NB4 (cell line): ENCODE results near the gene DERA.

Experiments used
- DNase-seq: peaks from one replicate; pipeline ENCODE4 v3.0.0; 2010; ENCODE audit warnings: low read depth
- H3K4me3 ChIP-seq: one replicate; pipeline ENCODE4 v1.5.1; 2011; ENCODE audit warnings: mild to moderate bottlenecking, low read depth, low read length, moderate library complexity
- MYC ChIP-seq: IDR thresholded peaks from 2 replicates; pipeline ENCODE4 v1.6.1; 2011; ENCODE audit warnings: low read depth, low read length
- POLR2A ChIP-seq: IDR thresholded peaks from 2 replicates; pipeline ENCODE4 v1.6.1; 2011; ENCODE audit warnings: mild to moderate bottlenecking; ENCODE audit not compliant: insufficient read length; ENCODE audit errors: extremely low read depth
- TF ChIP-seq, protein P1 (sequence below): IDR thresholded peaks from one replicate; pipeline ENCODE4 v1.5.1; 2012; ENCODE audit warnings: low read depth, low read length
- TF ChIP-seq, protein P2 (sequence below): IDR thresholded peaks from 2 replicates; pipeline ENCODE4 v1.6.1; 2011; ENCODE audit warnings: low read depth, low read length

Gene DERA

DNA sequence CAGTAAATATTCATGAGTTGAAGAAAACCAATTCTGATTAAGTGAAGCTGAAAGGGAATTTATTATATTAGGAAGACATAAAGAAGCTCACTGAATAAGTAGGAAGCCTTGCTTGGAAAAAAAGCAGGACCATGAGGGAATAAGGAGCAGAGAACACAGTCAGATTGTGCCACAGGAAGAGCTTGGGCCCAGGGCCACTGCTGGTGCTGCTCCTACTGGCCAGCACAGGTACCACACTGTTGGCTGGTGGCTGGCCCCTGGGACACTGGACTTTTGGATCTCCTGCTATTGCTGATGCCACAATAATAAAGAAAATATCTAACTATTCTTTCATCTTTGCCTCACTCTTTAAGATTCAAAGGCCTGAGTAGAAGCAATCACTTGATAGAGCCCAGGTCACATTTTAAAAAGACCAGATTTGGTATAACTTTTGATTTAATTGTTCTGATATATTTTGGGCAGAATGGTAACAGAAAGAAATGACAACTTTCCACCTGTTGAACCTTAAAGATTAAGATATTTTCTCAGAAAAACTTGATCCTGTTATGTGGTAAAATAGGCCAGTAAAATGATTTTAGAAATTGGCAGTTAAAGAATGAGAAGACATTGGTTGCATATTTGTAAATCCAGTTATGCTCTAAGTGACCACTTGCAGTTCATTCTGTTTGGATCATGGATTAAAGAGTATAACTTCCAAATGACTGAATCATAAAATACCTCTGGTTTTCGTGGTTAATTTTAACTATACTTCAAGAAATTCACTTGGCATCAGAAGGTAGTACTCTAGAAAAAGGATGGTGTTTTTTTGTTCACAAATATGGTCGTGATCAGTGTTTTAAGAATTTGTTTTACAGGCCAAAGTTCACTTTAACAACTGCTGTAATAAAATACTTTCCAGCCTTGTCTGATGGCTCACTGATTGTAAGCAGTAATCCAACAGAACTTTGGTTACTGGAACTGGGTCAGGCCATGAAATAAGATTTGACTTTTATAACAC, 68.3 kb downstream of the DERA start:
- TF ChIP-seq, protein P1, sequence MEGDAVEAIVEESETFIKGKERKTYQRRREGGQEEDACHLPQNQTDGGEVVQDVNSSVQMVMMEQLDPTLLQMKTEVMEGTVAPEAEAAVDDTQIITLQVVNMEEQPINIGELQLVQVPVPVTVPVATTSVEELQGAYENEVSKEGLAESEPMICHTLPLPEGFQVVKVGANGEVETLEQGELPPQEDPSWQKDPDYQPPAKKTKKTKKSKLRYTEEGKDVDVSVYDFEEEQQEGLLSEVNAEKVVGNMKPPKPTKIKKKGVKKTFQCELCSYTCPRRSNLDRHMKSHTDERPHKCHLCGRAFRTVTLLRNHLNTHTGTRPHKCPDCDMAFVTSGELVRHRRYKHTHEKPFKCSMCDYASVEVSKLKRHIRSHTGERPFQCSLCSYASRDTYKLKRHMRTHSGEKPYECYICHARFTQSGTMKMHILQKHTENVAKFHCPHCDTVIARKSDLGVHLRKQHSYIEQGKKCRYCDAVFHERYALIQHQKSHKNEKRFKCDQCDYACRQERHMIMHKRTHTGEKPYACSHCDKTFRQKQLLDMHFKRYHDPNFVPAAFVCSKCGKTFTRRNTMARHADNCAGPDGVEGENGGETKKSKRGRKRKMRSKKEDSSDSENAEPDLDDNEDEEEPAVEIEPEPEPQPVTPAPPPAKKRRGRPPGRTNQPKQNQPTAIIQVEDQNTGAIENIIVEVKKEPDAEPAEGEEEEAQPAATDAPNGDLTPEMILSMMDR = peak; percentile 49
- TF ChIP-seq POLR2A (no peak), MYC (no peak)
- TF ChIP-seq, protein P2, sequence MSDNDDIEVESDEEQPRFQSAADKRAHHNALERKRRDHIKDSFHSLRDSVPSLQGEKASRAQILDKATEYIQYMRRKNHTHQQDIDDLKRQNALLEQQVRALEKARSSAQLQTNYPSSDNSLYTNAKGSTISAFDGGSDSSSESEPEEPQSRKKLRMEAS = no peak
- DNase-seq = peak; percentile 6
- no peak overlapping the region for H3K4me3 ChIP-seq

DNA sequence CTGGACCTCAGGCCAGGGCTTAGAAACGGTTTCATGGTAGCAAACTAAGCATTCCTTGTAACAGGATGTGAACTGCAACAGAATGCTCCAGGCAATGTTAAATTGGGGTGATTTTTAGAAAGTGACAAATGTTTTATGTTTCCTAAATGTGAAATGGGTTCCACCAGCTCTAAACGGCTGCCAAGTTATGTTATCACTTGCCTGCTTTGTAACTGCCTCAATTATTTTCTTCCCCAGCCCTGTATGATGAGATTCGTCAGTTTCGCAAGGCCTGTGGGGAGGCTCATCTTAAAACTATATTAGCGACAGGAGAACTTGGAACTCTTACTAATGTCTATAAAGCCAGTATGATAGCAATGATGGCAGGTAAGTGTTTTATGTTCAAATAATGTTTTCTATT, 70.9 kb downstream of the DERA start:
- TF ChIP-seq, protein P2 = no peak
- TF ChIP-seq, protein P1 = no peak
- no peak for TF ChIP-seq MYC
- no peak for TF ChIP-seq POLR2A
- no peak overlapping the region for H3K4me3 ChIP-seq
- peak; percentile 3 for DNase-seq

DNA sequence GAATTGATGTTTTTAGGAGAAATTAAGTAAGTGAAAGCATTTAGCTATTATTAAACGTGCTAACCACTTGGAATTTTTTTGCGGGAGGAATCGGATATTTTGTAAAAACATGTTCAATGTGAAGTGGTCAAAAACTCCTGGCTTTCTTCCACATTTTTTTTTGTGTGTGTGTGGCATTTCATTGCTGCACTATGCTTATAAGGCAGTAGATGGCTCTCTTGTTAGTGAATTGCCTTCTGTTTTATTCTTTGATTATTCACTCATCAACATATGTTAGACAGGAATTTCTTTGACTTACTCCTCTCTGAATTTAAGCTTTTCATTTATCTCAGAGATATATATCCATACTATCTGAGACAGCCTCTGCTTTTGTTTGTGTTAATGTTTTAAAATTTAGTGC, 71.3 kb downstream of the DERA start:
- no peak overlapping the region for H3K4me3 ChIP-seq
- DNase-seq = peak; percentile 7
- TF ChIP-seq POLR2A = no peak
- TF ChIP-seq, protein P1 = peak; percentile 34
- TF ChIP-seq, protein P2 = no peak

DNA sequence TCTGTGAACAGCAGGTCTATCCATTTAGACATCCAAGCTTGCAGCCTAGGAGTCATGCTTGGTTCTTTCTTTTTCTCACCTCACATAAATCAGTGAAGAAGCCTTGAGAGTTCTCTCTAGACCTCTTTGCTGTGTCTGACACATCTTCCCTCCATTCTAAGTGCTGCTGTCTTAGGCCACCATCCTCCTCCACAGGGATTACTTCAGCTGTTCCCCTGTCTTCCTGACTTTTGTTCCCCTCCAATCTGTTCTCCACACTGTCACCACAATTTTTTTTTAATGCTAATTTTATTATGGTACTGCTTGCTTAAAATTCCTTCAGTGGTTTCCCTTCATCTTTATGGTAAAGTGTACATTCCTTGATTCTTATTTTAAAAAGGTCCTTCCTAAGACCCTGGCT, 71.8 kb downstream of the DERA start:
- TF ChIP-seq, protein P2 = no peak
- no peak for TF ChIP-seq MYC
- TF ChIP-seq, protein P1 = no peak
- no peak for TF ChIP-seq POLR2A
- DNase-seq = no peak
- no peak overlapping the region for H3K4me3 ChIP-seq

DNA sequence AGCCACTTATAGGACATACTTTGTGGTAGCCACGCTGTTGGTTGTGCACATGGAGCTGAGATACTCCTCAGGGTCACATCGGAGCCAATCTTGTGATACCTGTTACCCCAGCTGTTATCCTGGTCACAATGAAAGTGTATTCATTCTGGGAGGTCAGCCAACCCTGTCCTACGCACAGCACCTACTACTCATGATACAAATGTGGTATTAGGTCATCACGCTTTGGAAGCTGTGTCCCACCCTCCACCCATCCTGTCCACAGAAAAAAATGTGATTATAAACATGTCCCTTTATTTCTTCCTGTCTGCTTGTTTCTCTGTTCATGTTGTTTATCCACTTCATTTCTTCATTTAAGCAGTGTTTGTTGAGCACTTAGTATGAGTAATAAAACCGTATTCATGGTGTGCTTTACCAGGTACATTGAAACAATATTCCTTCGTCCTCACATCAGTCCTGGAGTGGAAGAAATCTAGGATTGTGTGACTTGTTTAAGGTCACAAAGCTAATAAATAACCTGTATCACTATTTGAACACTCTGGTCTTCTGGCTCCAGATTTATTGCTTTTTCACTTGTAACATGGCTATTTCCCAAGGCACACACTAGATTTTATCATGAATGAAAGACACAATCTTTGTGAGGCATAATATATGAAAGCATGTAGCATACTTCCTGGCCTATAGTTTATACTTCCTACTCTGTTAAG, 73.1 kb downstream of the DERA start:
- H3K4me3 ChIP-seq = no peak overlapping the region
- no peak for DNase-seq
- TF ChIP-seq POLR2A = no peak
- TF ChIP-seq MYC = no peak
- TF ChIP-seq, protein P2 = no peak
- TF ChIP-seq, protein P1 = no peak
